Measurements from ENCODE around the gene SAMM50.

The SAMM50 gene

DNA sequence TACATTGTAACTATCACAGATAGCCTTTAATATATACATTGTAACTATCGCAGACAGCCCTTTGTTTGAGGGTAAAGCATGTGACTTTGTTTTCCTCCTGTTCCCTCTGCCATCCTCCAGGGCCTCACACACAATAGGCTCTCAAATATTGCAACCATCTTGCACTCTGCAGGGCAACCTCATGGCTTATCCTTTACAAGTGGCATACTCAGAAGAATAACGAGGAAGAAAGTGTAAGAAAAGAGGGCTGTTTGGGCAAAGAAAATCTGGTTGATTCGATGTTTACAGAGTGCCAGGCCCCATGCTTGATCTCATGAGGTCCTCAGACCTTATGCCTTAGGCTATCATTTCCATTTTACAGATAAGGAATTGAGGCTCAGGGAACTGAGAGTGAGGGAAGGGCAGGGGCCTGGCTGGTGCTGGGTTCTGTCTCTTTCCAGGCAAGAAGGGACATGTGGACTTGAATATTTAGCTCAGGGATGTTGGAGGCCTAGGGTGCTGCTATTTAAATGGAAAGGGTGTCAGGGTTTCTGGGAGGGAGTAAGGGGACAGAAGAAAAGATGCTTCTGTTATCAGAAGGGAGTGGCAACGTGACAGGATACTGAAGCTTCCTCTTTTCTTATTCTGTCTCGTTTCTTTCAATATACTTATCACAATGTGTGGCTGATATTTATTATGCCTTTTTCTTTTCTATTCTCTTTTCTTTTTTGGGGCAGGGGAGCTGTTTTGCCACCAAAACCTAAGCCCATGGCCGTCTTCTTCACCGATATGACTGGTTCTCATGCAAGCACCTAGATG, 1.1 kb upstream of the SAMM50 start:
- TF ChIP-seq, protein P1, sequence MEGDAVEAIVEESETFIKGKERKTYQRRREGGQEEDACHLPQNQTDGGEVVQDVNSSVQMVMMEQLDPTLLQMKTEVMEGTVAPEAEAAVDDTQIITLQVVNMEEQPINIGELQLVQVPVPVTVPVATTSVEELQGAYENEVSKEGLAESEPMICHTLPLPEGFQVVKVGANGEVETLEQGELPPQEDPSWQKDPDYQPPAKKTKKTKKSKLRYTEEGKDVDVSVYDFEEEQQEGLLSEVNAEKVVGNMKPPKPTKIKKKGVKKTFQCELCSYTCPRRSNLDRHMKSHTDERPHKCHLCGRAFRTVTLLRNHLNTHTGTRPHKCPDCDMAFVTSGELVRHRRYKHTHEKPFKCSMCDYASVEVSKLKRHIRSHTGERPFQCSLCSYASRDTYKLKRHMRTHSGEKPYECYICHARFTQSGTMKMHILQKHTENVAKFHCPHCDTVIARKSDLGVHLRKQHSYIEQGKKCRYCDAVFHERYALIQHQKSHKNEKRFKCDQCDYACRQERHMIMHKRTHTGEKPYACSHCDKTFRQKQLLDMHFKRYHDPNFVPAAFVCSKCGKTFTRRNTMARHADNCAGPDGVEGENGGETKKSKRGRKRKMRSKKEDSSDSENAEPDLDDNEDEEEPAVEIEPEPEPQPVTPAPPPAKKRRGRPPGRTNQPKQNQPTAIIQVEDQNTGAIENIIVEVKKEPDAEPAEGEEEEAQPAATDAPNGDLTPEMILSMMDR (IDR thresholded peaks at IDR 0.05; ENCODE audit: borderline replicate concordance, control extremely low read depth, extremely low read depth, insufficient read depth, missing control alignments): no peak
- DNase-seq (ENCODE audit: low spot score): no peak
- in situ Hi-C loops (cut with MboI; ENCODE audit: low sequenced_read_pairs, unreplicated experiment): no loop called here

DNA sequence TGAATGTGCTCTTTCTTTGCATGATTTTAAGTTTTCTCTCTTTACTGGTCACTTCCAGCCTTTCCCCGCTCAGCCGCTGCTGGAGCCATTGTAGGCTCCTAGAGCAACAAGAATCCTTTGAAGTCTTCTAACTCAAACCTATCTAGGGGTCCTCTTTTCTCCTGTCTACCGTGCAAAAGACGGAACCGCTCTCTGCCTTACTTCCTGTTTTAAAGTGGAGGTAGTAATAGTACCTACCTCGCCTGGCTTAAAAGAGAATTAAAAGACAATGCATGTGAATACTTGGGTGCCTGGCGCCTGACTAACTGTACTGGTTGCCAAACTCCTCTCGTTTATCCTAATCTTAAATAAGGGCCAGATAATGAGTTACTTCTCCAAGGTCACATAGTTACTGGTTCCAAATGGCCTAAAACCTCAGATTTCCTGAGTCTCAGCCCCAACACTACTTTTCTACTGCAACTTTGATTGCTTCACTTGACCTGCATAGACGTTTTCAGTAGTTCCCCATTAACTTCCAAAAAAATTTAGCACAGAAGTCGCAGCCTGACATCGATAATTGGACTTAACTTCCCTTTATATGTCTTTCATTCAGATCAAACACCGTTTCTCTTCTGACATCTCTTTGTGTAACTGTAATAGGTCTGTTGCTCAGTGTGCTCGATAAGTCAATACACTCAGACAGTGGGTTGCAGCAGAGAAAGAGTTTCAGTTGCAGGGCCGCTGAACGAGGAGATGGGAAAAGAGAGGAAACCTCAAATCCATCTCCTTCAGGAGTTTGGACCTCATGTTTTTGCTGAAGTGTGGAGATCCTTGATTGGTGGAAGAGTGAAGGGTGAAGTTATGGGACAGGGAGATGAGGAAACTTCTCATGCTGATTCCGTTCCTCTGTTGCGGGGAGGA, 891 bp downstream of the SAMM50 start:
- TF ChIP-seq, protein P1 (IDR thresholded peaks at IDR 0.05; ENCODE audit: borderline replicate concordance, control extremely low read depth, extremely low read depth, insufficient read depth, missing control alignments): no peak
- DNase-seq (ENCODE audit: low spot score): no peak
- in situ Hi-C loops (cut with MboI; ENCODE audit: low sequenced_read_pairs, unreplicated experiment): no loop called here

DNA sequence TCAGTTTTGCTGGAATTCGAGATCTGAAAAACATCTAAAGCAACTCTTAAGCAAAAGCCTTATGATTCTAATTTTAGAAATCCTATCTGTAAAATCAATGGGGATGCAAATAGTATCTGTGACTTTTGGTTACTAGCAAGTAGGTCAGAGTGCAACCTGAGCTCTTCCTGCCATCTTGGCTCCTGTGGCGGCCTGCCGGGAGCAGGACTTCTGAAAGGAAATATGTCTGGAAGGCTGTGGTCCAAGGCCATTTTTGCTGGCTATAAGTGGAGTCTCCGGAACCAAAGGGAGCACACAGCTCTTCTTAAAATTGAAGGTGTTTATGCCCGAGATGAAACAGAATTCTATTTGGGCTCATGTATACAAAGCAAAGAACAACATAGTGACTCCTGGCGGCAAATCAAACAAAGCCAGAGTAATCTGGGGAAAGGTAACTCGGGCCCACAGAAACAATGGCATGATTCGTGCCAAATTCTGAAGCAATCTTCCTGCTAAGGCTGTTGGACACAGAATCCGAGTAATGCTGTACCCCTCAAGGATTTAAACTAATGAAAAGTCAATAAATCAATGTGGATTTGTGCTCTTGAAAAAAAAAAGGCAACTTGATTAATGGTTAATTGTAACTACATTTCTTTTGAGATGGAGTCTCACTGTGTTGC, 1.7 kb downstream of the SAMM50 start:
- in situ Hi-C loops (cut with MboI; ENCODE audit: low sequenced_read_pairs, unreplicated experiment): no loop called here
- DNase-seq (ENCODE audit: low spot score): no peak
- TF ChIP-seq, protein P1 (IDR thresholded peaks at IDR 0.05; ENCODE audit: borderline replicate concordance, control extremely low read depth, extremely low read depth, insufficient read depth, missing control alignments): no peak

DNA sequence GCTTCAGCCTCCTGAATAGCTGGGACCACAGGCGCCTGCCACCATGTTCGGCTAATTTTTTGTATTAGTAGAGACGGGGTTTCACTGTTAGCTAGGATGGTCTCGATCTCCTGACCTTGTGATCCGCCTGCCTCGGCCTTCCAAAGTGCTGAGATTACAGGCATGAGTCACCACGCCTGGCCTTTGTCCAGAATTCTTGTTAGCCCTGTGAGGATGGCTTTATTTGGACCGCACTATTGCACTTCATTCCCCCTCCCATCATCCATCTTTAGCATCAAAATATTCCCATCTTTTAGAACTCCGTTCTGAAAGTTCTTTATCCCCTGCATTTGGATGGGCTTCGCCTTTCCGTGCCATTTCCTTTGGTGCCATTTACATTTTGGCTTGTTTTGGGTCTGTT, 2.6 kb downstream of the SAMM50 start:
- in situ Hi-C loops (cut with MboI; ENCODE audit: low sequenced_read_pairs, unreplicated experiment): no loop called here
- no peak for DNase-seq (ENCODE audit: low spot score)
- TF ChIP-seq, protein P1 (IDR thresholded peaks at IDR 0.05; ENCODE audit: borderline replicate concordance, control extremely low read depth, extremely low read depth, insufficient read depth, missing control alignments): no peak

DNA sequence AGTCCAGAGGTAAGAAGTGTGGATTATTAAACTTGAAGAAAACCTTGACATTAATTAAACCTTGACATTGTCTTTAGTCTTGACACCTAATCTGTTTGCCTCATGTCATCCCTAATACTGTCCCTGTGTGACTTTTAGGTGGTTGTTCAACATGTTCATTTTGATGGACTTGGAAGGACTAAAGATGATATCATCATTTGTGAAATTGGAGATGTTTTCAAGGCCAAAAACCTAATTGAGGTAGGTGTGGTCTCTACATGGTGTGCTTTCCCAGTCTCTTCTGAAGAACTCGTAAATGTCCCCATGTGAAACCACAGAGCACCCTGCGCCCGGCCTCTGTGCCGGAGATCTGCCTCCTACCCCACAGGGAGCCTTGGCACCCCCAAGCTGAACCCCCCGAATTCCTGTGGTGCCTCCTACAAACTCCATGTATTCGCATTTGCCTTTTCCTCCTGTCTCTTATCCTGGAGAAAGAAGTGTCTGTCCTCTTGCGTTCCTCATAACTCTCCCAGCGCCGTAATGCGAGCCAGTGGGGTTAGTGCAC, 9.1 kb downstream of the SAMM50 start:
- no peak for DNase-seq (ENCODE audit: low spot score)
- TF ChIP-seq, protein P1 (IDR thresholded peaks at IDR 0.05; ENCODE audit: borderline replicate concordance, control extremely low read depth, extremely low read depth, insufficient read depth, missing control alignments): no peak
- in situ Hi-C loops (cut with MboI; ENCODE audit: low sequenced_read_pairs, unreplicated experiment): no loop called here

DNA sequence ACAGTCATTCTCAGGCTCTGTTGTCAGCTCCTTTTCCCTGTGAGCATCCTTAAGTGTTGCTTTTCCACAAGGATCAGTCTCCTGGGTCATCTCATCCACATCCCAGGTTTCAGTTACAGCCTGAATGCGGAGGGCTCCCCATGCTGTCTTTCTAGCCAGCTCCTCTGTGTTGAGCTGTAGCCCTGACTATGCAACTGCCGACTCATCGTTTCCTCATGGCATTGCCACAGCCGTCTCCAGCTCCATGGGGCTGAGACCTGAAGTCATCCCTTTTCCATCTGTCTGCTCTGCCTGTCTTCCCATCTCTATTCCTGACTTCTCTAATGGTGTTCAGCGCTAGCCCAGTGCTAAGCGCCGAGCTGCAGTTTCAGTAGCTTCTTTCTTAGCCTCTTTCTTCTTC, 11.8 kb downstream of the SAMM50 start:
- no peak for DNase-seq (ENCODE audit: low spot score)
- in situ Hi-C loops (cut with MboI; ENCODE audit: low sequenced_read_pairs, unreplicated experiment): no loop called here
- TF ChIP-seq, protein P1 (IDR thresholded peaks at IDR 0.05; ENCODE audit: borderline replicate concordance, control extremely low read depth, extremely low read depth, insufficient read depth, missing control alignments): no peak

All from GM13976 (cell line).